GM19351 (cell line): ENCODE data around the gene TSPOAP1.

Experiments used
- ATAC-seq: cut with Tn5 transposase; IDR thresholded peaks from one replicate; pipeline ENCODE4 v1.9.1; 2021; ENCODE audit warnings: mild to moderate bottlenecking, moderate library complexity; ENCODE audit not compliant: unreplicated experiment

Gene TSPOAP1

DNA sequence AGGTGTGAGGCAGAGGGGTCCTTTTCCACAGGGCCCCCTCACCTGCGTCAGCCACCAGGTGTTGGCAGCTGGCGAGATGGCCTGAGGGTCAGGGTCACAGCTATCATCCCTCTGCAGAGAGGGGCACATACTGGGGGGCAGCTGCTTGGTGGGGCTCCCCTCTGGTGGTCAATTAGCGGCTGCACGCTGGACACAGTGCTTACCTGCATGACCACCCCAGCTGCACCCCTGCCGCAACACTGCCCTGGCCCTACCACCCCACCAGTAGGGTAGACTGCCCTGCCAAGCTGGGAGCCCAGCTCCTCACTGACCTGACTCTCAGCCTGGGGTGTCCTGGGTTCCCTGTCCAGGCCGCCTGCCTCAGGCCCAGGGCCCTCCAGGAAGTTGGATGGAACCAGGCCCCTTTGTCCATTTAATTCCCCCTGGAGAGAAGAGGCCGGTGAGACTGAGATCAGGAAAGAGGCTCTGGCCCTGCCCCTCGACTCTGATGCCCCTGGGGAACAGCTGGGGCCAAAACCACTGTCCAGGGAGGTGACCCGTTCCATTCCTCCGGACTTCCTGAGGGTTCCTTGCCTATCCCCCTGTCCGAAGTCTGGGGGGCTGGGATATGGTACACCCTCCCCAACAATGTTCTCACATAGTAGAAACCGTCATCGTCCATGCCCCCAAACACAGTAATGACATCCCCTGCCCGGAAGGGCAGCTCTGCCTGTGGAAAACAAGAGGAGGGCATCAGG lies 23.7 kb downstream of the TSPOAP1 start:
- no peak for ATAC-seq

DNA sequence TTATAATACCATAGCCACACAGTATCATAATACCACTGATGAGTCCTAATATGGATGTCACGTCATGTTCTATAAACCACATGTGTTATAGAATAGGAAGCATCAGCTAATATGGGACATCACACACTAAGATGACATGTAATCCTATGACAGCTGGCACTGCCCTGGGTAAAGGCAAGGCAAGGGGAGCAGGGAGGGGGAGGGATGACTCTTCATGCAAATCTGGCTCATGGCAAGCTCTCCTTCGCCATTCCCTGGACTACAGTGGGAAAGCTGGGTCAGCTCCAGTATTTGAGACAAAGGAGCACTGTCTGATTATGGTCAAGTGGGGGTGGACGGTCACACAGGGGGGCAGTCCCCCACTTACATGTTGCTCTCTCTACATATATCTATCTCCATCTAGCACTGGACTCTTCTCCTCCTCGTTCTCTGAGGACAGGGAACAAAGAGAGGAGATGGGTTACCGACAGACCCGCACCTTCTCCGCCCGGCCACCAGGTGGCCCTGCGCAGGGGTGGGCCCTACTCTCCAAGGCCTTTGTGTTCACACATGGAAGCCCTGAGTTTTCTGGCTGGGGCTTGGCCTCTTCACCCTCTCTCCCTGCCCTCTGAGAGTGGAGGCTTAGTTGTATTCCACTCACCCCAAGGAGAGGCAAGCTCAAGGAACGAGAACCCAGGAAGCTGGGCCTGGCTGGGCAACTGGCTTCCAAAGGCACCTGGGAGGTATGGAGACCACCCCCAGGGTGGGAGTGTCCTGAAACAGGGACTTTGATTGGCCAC lies 24.4 kb downstream of the TSPOAP1 start:
- peak; percentile 69 for ATAC-seq

DNA sequence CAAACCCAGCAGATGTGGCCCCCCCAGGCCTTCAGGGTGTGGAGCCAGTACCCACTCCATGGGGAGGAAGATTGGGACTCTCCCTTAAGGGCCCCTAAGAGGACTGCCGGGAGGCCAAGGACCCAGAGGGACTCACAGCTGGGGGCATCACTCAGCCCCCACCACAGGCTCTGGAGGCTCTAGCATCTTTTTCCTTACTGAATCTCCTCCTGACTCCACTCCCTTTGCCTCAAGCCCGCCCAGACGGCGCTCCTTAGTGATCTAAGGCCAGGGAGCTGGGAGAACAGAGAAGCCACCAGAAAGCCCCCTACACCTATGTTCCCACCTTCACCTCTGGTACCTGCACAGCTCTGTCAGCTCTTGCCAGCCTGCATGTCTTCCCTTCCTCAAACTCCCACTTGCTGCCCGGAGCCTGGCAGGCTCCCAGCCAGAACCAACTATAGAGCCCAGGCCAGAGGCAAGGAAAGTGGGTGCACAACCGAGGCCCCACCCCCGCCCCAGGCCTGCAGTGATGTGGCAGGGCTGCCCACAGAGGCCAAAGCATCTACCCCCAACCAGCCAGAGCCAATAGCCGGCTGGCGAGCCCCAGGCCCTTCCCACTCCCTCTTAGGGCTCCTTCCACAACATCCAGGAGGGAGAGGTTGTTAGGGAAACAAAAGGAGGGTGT lies 25.5 kb downstream of the TSPOAP1 start:
- ATAC-seq, result no peak

DNA sequence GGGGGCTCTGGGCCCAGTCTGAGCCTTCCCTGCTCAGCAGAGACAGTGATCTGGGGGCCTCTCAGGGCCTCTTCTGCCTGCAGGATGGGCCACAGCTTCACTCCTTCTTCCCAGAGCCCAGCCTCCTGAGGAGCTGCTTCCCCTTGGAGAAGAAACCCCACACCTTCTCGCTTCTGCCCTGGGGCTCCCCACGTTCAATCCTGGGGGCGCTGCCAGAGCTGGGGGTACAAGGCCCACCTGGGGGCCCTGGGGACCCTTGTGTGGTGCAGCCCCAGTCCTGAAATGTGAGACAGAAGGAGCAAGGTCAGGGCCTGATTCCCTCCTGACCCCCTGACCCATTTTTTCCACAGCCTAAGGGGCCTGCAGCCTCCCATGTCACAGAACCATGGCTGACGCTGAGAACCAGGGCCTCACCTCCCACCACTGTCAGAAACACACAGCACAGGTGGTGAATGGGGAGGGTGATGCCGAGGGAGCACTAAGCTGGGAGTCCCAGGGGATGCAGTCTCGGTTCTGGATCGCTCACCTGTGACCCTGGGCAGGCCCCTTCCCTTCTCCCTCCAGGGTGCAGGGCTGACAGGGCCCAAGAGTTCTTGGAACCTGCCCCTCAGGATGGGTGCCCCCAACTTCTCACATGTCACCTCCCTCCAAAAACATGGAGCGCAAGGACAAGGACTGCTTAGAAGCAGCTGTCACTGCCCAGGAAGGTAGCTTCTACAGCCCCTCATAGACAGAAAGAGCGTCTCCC lies 26.2 kb downstream of the TSPOAP1 start:
- ATAC-seq, result no peak

DNA sequence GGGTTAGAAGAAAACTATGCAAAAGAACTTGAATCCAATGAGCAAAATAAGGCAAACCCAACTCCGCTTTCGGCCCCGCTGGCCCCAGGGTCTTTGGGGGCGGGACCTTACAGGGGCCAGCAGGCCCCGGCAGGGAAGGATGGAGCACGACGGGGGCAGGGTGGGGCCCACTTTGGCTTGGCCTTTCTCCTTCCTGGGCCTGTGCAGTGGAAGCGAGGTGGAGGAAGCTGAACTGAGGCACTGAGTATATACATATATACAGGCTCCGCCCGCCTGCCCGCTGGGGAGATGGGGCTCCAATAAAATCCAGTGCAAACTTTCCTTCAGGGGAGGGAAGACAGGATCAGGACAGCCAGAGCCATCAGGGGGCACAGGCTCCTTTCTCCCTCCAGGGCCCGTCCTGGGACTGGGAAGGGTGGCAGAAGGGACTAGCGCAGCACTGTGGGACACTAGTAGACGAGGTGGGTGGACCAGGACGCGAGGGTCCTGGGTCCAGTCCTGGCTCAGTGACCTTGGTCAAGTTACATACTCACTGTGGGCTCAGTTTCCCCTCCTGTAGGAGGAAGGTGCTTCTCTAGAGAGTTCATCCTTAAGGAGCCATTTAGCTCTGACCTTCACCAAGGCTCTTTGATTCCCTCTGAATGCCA lies 27.0 kb downstream of the TSPOAP1 start:
- no peak for ATAC-seq

DNA sequence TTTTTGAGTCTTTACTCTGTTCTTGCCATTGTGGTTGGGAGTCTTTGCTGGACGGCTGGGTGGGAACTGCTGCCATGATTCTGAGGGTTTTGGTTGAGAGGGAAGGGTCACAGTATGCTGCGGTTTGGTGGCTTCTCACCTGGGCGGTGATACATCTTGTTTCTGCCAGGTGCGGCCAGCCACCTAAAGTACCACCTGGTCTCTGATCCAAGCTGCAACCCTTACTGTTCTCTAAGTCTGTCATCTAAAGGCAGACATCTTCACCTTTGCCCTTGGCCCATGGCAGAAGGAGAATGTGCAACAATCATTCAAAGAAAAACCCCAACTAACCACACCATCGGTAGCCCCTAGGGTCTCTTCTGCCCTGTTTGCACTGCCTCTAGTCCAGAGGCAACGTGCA lies 28.3 kb downstream of the TSPOAP1 start:
- ATAC-seq, result no peak

DNA sequence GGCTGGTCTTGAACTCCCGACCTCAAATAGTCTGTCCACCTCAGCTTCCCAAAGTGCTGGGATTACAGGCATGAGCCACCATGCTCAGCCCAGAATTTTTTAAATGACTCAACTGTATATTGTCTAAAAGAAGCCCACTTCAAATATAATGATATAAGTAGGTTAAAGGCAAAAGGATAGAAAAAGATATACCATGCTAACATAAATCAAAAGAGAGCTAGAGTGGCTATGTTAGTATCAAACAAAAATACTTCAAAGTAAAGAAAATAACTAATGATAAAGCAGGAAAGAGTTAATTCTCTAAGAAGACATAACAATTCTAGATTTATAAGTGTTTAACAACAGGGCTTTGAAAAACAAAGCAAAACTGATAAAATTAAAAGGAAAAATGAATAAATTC lies 34.6 kb downstream of the TSPOAP1 start:
- ATAC-seq, result no peak

DNA sequence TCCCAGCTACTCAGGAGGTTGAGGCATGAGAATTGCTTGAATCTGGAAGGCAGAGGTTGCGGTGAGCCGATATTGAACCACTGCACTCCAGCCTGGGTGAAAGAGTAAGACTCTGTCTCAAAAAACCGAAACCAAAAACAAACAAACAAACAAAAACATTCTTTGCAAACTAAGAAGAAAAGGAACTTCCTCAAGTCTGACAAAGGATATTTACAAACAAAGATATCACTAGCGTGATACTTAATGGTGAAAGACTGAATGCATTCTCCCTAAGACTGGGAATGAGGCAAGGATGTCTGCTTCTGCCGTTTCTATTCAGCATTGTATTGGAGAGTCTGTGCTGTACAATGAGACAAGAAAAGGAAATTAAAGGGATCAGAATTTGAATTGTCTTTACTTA lies 37.3 kb downstream of the TSPOAP1 start:
- ATAC-seq, result no peak

DNA sequence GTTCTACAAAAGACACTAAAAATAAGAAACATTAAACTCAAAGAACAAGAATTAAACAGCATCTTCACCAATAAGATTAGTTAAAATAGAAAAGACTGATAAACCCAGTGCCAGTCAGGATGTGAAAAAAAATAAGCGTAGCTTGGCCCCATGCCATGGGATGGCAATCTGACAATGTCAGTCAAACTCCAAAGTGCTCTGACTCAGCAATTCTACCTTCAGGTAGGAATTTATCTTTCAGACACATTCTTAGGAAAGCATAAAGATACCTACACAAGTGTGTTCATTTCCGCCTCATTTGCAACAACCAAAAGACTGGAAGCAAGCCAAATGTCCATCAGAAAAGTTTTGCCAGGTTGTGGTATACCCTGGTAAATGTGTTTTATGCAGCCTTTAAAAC lies 38.7 kb downstream of the TSPOAP1 start:
- ATAC-seq, result no peak

DNA sequence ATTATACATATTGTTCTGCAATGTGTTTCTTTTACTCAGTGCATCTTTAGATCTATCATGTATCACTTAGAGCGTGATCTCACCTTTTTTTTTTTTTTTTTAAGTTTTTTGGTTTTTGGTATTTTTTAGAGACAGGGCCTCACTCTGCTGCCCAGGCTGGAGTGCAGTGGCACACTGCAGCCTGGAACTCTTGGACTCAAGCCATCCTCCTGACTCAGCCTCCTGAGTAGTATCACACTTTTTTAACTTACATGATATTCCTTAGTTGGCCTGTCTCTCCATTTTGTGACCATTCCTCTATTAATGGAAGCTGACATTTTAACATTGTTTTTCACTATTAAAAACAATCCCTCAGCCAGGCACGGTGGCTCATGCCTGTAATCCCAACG lies 43.2 kb downstream of the TSPOAP1 start:
- no peak for ATAC-seq

DNA sequence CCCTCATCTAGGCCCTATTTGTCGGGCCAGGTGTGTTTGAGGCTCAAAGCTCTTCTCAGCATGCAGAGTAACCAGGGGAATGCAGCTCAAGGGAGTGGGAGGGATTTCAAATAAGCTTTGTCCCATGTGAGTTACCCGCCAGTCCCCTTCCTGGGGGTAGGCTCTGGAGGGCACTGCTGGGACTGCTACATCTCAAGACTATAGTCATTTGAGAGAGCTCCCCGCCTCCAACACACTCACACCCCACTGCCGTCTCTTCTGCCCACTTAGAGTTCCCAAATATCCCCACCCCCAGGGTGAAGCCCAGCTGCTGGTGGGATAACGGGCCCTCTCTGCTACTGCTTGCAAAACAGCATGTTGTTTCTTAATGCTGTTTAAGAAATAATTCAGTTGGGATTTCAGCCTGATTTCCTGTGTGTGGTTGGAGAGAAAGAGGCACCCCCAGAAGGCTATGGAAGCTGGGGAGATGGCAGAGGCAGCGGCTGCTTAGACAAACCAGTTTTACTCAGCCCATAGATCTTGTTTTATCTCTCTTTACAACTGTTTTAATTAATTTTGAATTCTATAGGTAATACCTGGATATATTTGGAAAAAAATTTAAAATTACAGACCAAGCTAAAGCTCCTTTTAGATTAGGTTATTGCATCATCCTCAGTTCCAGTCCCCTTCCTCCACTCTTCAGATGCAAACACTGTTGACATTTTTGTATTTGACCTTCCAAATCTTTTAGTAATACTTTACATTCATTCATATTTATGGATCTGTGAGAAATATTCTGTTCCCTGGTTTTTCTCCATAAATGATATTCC lies 43.8 kb downstream of the TSPOAP1 start:
- no peak for ATAC-seq

DNA sequence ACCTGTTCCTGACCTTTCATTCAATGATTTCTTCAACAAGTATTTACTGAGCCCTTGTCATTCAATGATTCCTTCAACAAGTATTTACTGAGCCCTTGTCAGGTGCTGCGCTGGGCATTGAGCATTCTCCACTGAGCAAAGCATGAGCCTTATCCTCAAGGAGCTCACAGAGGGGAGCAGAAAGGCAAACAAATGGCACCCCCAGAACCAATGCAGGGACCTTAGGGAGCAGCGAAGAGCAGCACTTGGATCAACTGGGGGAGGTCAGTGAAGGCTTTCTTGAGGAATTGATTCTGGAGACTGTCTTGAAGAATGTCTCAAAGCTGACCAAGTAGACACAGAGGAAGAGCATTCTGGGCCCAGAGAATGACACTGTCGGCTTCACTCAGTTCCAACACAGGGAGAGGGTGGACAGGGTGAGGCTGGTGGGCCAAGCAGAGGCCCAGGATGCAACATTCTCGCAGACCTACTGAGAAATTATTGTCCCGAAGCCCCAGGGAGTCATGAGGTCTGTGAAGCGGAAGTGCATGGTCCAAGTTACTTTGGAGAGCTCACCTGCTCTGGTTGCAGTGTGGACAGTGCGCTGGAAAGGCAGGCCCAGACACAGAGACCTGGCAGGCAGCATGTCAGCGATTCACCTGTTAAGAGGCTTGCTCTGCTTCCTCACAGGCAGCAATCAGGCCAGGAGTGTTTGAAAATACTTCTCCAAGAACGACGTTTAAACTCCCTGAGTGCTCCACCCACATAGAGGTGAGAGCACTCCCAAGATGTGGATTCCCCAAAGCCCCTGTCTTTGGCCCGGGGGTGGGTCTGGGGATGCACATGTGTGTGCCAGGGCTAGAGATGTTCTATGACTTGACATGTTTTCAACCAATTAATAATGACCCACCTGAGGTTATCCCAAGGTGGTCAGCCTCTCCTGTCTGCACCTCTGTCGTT lies 44.7 kb downstream of the TSPOAP1 start:
- no peak for ATAC-seq

DNA sequence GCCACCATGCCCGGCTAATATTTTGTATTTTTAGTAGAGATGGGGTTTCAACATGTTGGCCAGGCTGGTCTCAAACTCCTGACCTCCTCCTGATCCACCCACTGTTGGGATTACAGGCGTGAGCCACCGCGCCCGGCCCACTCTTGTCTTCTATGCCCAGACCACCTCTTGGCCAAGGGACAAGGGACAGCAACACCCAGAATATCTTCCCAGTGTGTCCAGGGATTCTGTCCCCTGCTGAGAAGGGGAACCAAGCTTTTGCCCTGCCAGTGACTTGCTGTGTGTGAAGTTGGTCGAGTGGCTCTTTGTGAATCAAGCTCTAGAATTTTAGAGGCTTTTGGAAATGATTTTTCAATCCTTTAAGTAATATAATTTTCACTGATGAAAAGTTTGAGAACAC lies 46.2 kb downstream of the TSPOAP1 start:
- ATAC-seq, result no peak

DNA sequence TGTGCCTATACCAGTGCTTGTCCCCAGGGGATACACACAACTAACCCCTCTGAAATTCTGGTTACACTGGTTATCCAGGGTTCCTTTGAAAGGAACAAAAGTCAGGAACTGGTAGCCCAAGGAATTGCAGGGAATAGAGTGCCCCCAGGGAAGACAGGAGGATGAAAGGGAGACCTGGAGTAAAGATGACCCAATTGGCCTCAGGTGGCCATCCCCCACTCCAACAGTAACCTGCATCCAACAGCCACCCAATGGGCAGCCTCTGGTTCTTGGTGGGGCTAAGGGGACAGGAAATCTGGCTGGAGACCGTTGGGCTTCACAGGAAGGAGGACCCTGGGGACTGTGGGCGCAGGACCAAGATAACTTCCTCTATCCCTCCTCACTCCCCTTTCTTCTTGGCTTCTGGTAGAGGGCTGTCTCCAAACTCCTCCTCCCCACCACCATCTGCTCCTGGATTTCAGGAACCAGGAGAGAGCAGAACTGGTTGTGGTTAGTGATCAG lies 47.0 kb downstream of the TSPOAP1 start:
- ATAC-seq, result no peak

DNA sequence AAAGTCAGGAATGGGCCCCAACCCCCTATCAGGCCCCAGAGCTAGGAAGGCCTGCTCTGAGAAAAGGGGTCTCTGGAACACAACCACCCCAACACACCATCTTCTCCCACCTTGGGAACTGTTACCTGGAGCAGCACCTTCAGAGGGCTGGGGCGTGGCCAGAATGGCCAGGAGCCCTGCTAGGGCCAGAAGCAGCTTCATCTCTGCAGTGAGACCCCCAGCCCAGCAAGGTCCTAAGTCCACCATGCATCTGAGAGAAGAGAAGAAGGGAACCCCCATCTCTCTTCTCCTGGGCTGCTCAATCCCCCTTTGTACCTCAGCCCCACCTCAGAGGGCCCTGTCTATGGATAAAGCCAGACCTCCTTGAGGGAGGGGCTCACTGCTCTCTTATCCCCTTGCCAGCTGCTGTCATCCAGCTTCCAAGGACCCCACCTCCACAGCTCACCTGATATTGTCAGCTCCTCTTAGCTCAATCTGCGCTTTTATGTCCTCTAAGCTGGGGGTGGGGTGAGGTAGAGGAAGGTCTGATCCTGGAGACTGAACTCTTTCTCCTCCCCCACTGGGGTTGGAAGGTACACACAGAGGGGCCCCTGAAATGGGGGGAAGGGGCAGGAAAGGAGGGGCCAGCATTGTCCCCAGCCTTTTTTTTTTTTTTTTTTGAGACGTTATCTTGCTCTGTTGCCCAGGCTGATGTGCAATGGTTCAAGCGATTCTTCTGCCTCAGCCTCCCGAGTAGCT lies 47.9 kb downstream of the TSPOAP1 start, which contains the start of gene MPO:
Gene MPO (minus strand): TSS at position 456 of the 738 bp plus-strand sequence. CDS start 177 bp downstream, at position 279.
- no peak for ATAC-seq

DNA sequence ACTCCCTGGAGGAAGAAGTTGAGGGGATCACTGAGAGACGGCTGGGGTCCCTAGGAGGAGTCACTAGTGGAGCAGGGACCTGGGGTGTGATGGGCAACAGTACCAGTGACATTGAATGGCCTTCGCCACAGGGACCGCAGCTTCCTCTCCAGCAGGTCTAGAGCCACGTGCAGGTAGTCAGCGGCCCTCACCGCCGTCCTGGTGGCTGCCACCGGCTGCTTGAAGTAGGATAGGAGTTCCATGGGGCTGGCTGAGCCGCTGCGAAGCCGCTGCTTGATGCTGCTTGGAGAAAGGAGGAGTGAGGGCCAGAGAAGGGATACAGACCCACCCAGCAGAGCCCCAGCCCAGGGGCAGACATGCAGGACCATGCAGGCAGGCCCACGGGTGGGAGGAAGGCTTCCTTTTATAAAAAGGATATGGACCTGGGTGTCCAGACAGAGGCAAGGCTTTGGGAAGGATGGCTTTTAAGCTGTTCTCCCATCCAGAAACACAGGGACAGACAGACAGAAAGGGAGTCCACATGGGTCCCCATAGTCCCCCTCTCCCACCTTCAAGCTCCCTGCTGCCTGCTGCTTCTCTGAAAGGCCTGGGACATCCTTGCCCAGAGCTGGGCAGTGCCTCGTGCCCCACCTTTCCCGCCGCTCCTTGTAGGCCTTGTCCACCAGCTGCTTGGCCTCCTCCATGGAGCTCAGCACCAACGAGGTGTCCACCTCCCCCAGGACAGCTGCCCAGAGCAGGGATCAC lies 48.7 kb downstream of the TSPOAP1 start:
- no peak for ATAC-seq
